Naive thymus-derived CD4-positive, alpha-beta T cell (primary cell): ENCODE results near the gene FLG. TPM values are rescaled to one million over a fixed set of nuclear protein-coding genes. Genes with fewer than 3 reads are reported as not detected.
"Not testable (repeated sequence)": the region's sequence is repeated elsewhere in the genome, so short reads cannot be mapped to it uniquely, and the experiment has no call there.

Source experiments
- ATAC-seq: fragments of 150-1000 bp; cut with Tn5 transposase; 2 replicates; pipeline ENCODE4 v1.10.0; 2021; ENCODE audit warnings: mild to moderate bottlenecking, moderate library complexity
- CTCF ChIA-PET: fragments of 350-600 bp; sonication (Branson Sonifier 250); formaldehyde crosslinking; loops from one replicate; lab custom pipeline; 2021; ENCODE audit warnings: antibody characterized with exemption; lab: Charles Lee
- POLR2A ChIA-PET: fragments of 350-600 bp; sonication (Branson Sonifier 250); formaldehyde crosslinking; loops from one replicate; lab custom pipeline; 2021; ENCODE audit warnings: antibody characterized with exemption, inconsistent platforms; lab: Charles Lee
- DNase-seq, 9 donors: peaks; one replicate each; pipeline versions ENCODE4 v3.0.0 to v3.0.0-alpha.2; 2020 to 2022; ENCODE audit warnings: mixed read lengths in 1 of 9
- H3K27ac ChIP-seq: one replicate; pipeline ENCODE4 v1.7.0; 2013; ENCODE audit warnings: mild to moderate bottlenecking, low read depth, low read length, moderate library complexity
- H3K27me3 ChIP-seq, 2 donors: one replicate each; pipeline ENCODE4 v1.7.0; 2013; ENCODE audit warnings: low read length in 2 of 2, mild to moderate bottlenecking in 2 of 2, moderate library complexity in 2 of 2; ENCODE audit not compliant: control insufficient read depth in 2 of 2, insufficient read depth in 2 of 2
- H3K36me3 ChIP-seq, 3 experiments: 1 replicate in 2 of 3; 2 replicates in 1 of 3; pipeline ENCODE4 v1.7.0; 2013; ENCODE audit warnings: low read length in 3 of 3, mild to moderate bottlenecking in 3 of 3, moderate library complexity in 1 of 3; ENCODE audit not compliant: insufficient read depth in 3 of 3, control insufficient read depth in 2 of 3
- H3K4me1 ChIP-seq, 2 donors: one replicate each; pipeline ENCODE4 v1.7.0; 2013; ENCODE audit warnings: low read length in 2 of 2, mild to moderate bottlenecking in 2 of 2, moderate library complexity in 1 of 2; ENCODE audit not compliant: control insufficient read depth in 2 of 2, insufficient read depth in 2 of 2
- H3K4me3 ChIP-seq: 2 replicates; pipeline ENCODE4 v1.7.0; 2013; ENCODE audit warnings: mild to moderate bottlenecking, low read length
- H3K9me3 ChIP-seq, 3 experiments: 1 replicate in 2 of 3; 2 replicates in 1 of 3; pipeline ENCODE4 v1.7.0; 2013; ENCODE audit warnings: low read length in 3 of 3; ENCODE audit not compliant: control insufficient read depth in 2 of 3
- H3K27ac Mint-ChIP-seq, 9 donors: one replicate each; pipeline ENCODE4 v1.8.0; 2020 to 2022; ENCODE audit warnings: mixed read lengths in 9 of 9, mild to moderate bottlenecking in 8 of 9, moderate library complexity in 5 of 9, inconsistent platforms in 2 of 9
- H3K27me3 Mint-ChIP-seq, 5 donors: one replicate each; pipeline ENCODE4 v1.8.0; 2021 to 2022; ENCODE audit warnings: mixed read lengths in 5 of 5, mild to moderate bottlenecking in 1 of 5
- H3K36me3 Mint-ChIP-seq, 5 donors: one replicate each; pipeline ENCODE4 v1.8.0; 2020 to 2022; ENCODE audit warnings: mixed read lengths in 5 of 5, mild to moderate bottlenecking in 3 of 5, inconsistent platforms in 1 of 5
- H3K4me1 Mint-ChIP-seq, 7 donors: one replicate each; pipeline ENCODE4 v1.8.0; 2020 to 2022; ENCODE audit warnings: mixed read lengths in 7 of 7, mild to moderate bottlenecking in 3 of 7, inconsistent platforms in 1 of 7
- H3K4me3 Mint-ChIP-seq, 10 donors: one replicate each; pipeline ENCODE4 v1.8.0; 2020 to 2022; ENCODE audit warnings: mild to moderate bottlenecking in 10 of 10, mixed read lengths in 10 of 10, moderate library complexity in 6 of 10, inconsistent platforms in 2 of 10
- H3K9me3 Mint-ChIP-seq, 11 donors: one replicate each; pipeline ENCODE4 v1.8.0; 2020 to 2022; ENCODE audit warnings: mixed read lengths in 11 of 11, mild to moderate bottlenecking in 4 of 11, inconsistent platforms in 1 of 11, moderate library complexity in 1 of 11
- intact Hi-C, 2 donors: fragments of 100-400 bp; cut with micrococcal nuclease; formaldehyde crosslinking; loops; one replicate each; pipeline ENCODE4 v1.15.1; 2023
- polyA plus RNA-seq, 2 donors: library from polyadenylated mRNA; unstranded; fragments of 300-500 nt; fragmentation: Illumina TruSeq; gene quantifications; one replicate each; pipeline ENCODE4 v1.2.3, GENCODE V29; 2021
- total RNA-seq, 6 experiments: library from RNA in 5 of 6; stranded (reverse) in 5 of 6; gene quantifications; 1 replicate in 5 of 6; 2 replicates in 1 of 6; pipeline ENCODE4 v1.2.3 and lab custom pipeline; 2021 to 2026

The FLG gene
- total and polyA plus RNA-seq, 7 experiments from 2014 or later = not detected

DNA sequence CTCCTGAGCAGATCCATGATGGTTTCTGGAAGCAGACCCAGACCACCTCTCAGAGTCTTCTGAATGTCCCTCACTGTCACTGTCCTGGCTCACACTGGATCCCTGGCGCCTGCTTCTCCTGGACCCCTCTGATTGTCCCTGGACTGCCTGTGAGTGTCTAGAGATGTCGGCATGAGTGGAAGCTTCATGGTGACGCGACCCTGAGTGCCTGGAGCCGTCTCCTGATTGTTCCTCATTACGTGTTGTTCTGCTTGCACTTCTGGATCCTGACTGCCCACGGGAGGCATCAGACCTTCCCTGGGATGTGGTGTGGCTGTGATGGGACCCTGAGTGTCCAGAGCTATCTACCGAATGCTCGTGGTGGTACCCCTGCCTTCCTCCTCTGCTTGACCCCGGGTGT is 18.9 kb downstream of the FLG start:
- H3K27me3 Mint-ChIP-seq = peaks cover 1 to 33% (median 3%) of the 10 kb centered on the region in 5 donors
- intact Hi-C loops, H3K4me1 Mint-ChIP-seq, H3K27ac Mint-ChIP-seq, H3K36me3 Mint-ChIP-seq, H3K9me3 Mint-ChIP-seq, DNase-seq, H3K4me1 ChIP-seq, H3K4me3 Mint-ChIP-seq, H3K27me3 ChIP-seq, H3K27ac ChIP-seq, POLR2A ChIA-PET, H3K36me3 ChIP-seq, H3K9me3 ChIP-seq, H3K4me3 ChIP-seq, CTCF ChIA-PET, ATAC-seq: not testable (repeated sequence)

DNA sequence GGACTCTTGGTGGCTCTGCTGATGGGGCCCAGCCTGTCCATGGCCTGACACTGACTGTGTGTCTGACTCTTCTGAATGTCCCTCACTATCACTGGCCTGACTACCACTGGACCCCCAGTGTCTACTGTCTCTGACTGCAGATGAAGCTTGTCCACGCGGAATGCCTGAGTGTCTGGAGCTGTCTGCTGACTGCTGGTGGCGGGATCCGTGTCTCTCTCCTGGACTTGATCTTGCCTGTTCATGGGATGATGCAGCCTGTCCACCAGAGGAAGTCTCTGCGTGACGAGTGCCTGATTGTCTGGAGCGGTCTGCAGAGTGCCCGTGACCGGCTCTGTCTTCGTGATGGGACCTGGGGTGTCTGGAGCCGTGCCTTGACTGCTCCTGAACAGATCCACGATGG is 20.3 kb downstream of the FLG start:
- CTCF ChIA-PET, H3K27ac Mint-ChIP-seq, H3K4me1 Mint-ChIP-seq, H3K9me3 ChIP-seq, H3K36me3 ChIP-seq, H3K36me3 Mint-ChIP-seq, ATAC-seq, H3K9me3 Mint-ChIP-seq, H3K4me3 ChIP-seq, H3K4me1 ChIP-seq, DNase-seq, H3K4me3 Mint-ChIP-seq, H3K27ac ChIP-seq, H3K27me3 ChIP-seq, POLR2A ChIA-PET, intact Hi-C loops: not testable (repeated sequence)
- H3K27me3 Mint-ChIP-seq = peaks cover 3 to 25% (median 8%) of the 10 kb centered on the region in 5 donors

DNA sequence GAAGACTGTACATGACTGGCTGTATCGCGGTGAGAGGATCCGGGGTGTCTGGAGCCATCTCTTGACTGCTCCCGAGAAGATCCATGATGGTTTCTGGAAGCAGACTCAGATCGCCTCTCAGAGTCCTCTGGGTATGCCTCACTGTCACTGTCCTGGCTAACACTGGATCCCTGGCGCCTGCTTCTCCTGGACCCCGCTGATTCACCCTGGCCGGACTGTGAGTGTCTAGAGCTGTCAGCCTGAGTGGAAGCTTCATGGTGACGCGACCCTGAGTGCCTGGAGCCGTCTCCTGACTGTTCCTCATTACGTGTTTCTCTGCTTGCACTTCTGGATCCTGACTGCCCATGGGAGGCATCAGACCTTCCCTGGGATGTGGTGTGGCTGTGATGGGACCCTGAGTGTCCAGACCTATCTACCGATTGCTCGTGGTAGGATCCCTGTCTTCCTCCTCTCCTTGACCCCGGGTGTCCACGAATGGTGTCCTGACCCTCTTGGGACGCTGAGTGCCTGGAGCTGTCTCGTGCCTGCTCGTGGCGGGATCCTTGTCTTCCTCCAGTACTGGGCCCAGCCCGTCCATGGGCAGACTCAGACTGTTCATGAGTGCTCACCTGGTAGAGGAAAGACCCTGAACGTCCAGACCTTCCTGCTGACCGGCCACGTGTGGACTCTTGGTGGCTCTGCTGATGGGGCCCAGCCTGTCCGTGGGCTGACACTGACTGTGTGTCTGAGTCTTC is 21.7 kb downstream of the FLG start:
- POLR2A ChIA-PET, DNase-seq, H3K27me3 ChIP-seq, CTCF ChIA-PET, H3K36me3 Mint-ChIP-seq, intact Hi-C loops, H3K9me3 ChIP-seq, H3K4me3 ChIP-seq, H3K27ac Mint-ChIP-seq, H3K4me1 ChIP-seq, H3K4me1 Mint-ChIP-seq, H3K9me3 Mint-ChIP-seq, H3K36me3 ChIP-seq, H3K27ac ChIP-seq, H3K4me3 Mint-ChIP-seq, ATAC-seq: not testable (repeated sequence)
- H3K27me3 Mint-ChIP-seq = peaks cover 3 to 12% (median 8%) of the 10 kb centered on the region in 5 donors

GRCh38 chr1:152256394-152256793 is 68.6 kb downstream of the FLG start:
- peaks cover 0 to 24% (median 17%) of the 10 kb centered on the region in 5 donors for H3K27me3 Mint-ChIP-seq
- H3K27me3 ChIP-seq, H3K36me3 ChIP-seq, H3K4me1 ChIP-seq, H3K4me3 ChIP-seq, H3K27ac ChIP-seq, H3K4me3 Mint-ChIP-seq, DNase-seq, H3K9me3 ChIP-seq, POLR2A ChIA-PET, CTCF ChIA-PET, ATAC-seq, H3K4me1 Mint-ChIP-seq, H3K36me3 Mint-ChIP-seq, H3K27ac Mint-ChIP-seq, intact Hi-C loops: not testable (repeated sequence)
- H3K9me3 Mint-ChIP-seq = peaks cover 0 to 20% (median 12%) of the 10 kb centered on the region in 11 donors

Other genes starting within 250 kb of the FLG start
- not detected for gene TCHHL1, start 236.2 kb downstream of the FLG start, total RNA-seq
- gene TCHHL1, start 236.2 kb downstream of the FLG start, polyA plus RNA-seq = not detected
- gene TCHH, start 209.8 kb downstream of the FLG start, total RNA-seq = under 1 TPM in 1 of 5 experiments, not detected in 4; 0.02 TPM
- not detected for gene TCHH, start 209.8 kb downstream of the FLG start, polyA plus RNA-seq
- not detected for gene RPTN, start 166.0 kb downstream of the FLG start, total RNA-seq
- gene RPTN, start 166.0 kb downstream of the FLG start, polyA plus RNA-seq = not detected
- gene HRNR, start 101.0 kb downstream of the FLG start, total RNA-seq = not detected
- not detected for gene HRNR, start 101.0 kb downstream of the FLG start, polyA plus RNA-seq
- not detected for gene FLG2, start 34.8 kb upstream of the FLG start, total RNA-seq
- gene FLG2, start 34.8 kb upstream of the FLG start, polyA plus RNA-seq = not detected
- gene CRNN, start 89.0 kb upstream of the FLG start, total RNA-seq = not detected
- gene CRNN, start 89.0 kb upstream of the FLG start, polyA plus RNA-seq = not detected
- gene LCE5A, start 185.6 kb upstream of the FLG start, total RNA-seq = not detected
- gene LCE5A, start 185.6 kb upstream of the FLG start, polyA plus RNA-seq = not detected
- not detected for gene CRCT1, start 189.2 kb upstream of the FLG start, total RNA-seq
- not detected for gene CRCT1, start 189.2 kb upstream of the FLG start, polyA plus RNA-seq
- not detected for gene LCE3E, start 241.5 kb upstream of the FLG start, total RNA-seq
- gene LCE3E, start 241.5 kb upstream of the FLG start, polyA plus RNA-seq = not detected